Tibial nerve (tissue), 4 donors: Measurements from ENCODE around the gene OR5L2.

Experiments used
- CTCF ChIP-seq, 5 experiments: fragments of 200-600 bp in 3 of 5; fragments of 450-650 bp in 2 of 5; sonication (generic) in 3 of 5; IDR thresholded peaks; one replicate each; pipeline ENCODE4 v1.5.1; 2016 to 2019; ENCODE audit warnings: antibody characterized with exemption in 5 of 5, mild to moderate bottlenecking in 3 of 5, moderate library complexity in 2 of 5
- EP300 ChIP-seq, 2 donors: sonication (generic); formaldehyde crosslinking; IDR thresholded peaks; one replicate each; pipeline ENCODE4 v1.6.1; 2017; ENCODE audit warnings: antibody characterized with exemption in 2 of 2, mild to moderate bottlenecking in 1 of 2
- POLR2A ChIP-seq, 2 donors: fragments of 450-650 bp; IDR thresholded peaks; one replicate each; pipeline ENCODE4 v1.6.1; 2017; ENCODE audit warnings: antibody characterized with exemption in 2 of 2, mild to moderate bottlenecking in 2 of 2, moderate library complexity in 2 of 2

GRCh38 chr11:55806248-55806647 lies 20.8 kb upstream of the OR5L2 start:
- TF ChIP-seq CTCF (IDR thresholded peaks at IDR 0.05) (no peak), POLR2A (IDR thresholded peaks at IDR 0.05) (no peak), EP300 (IDR thresholded peaks at IDR 0.05) (no peak)
